ENCODE data around the gene ALPK3. TPM values are rescaled to one million over a fixed set of nuclear protein-coding genes. Genes with fewer than 3 reads are reported as not detected.

The ALPK3 gene
- total and polyA plus RNA-seq, 9 of the 15 experiments (the other 6 are each of a cell fraction or from before 2014, with no cell fraction given): 0.04 to 1.0 (median 0.07) TPM; not detected in 2

- no peaks in the 10 kb centered on the region; the same call in 2 of the 3 replicates for H3K36me3 ChIP-seq (ENCODE audit: control insufficient read depth, insufficient read depth, low read length)
- no peak overlapping the region for H3K4me2 ChIP-seq (ENCODE audit: insufficient read depth, low read length)
- intact Hi-C loops (cut with micrococcal nuclease) (no loop called here), in situ Hi-C loops (cut with MboI) (no loop called here)
- H4K20me1 ChIP-seq (replicated peaks; ENCODE audit: control insufficient read depth, insufficient read depth, low read length): no peaks in the 10 kb centered on the region
- no TSS peak for BruUV-seq (replicated peaks)
- ChIA-PET POLR2A (no interaction called here), CTCF (ENCODE audit: low intra/inter-chr PET ratio) (no interaction called here)
- no peak overlapping the region for H3K9ac ChIP-seq (ENCODE audit: insufficient read depth in 1 of 2, low read depth in 2 of 2, low read length in 2 of 2)
- ATAC-seq (no peak), FAIRE-seq (no peak), DNase-seq (ENCODE audit: extremely low read depth in 1 of 4, low spot score in 3 of 4) (no peak)
- TF ChIP-seq CREB3 (tag; conservative IDR thresholded peaks at IDR 0.05; ENCODE audit: low read depth): no peak
- no peak for TF ChIP-seq MYC (IDR thresholded peaks at IDR 0.05; ENCODE audit: low read depth, low read length)
- TF ChIP-seq MYC (CRISPR knock-in tag; IDR thresholded peaks at IDR 0.05; ENCODE audit: borderline replicate concordance, low read depth): no peak
- TF ChIP-seq RBM25 (IDR thresholded peaks at IDR 0.05; ENCODE audit: low read depth, low read length, severe bottlenecking): peak; percentile 49
- TF ChIP-seq ZFP36 (IDR thresholded peaks at IDR 0.05; ENCODE audit: low read depth, low read length, partially characterized antibody): peak; percentile 23
- no peak overlapping the region for H2AFZ ChIP-seq (ENCODE audit: low read depth, low read length)
- 27% methylated on average over 1 of the region's 1 CpG for WGBS (ENCODE audit: insufficient coverage, low coverage, missing lambda C conversion rate)
- H3K9me3 ChIP-seq (replicated peaks; ENCODE audit: control insufficient read depth, insufficient read depth, low read depth, low read length): no peaks in the 10 kb centered on the region
- H3K4me3 ChIP-seq: no peak overlapping the region
- H3K4me1 ChIP-seq (replicated peaks in 1 of 2; ENCODE audit: control insufficient read depth in 2 of 2, insufficient read depth in 2 of 2, low read length in 2 of 2): peaks cover 8 to 12% of the 10 kb centered on the region in 2 experiments
- no peaks in the 10 kb centered on the region for H3K9me1 ChIP-seq (ENCODE audit: control insufficient read depth, insufficient read depth, low read length)
- no peaks in the 10 kb centered on the region for H3K79me2 ChIP-seq (ENCODE audit: control insufficient read depth, insufficient read depth, low read length)
- H3K27ac ChIP-seq (ENCODE audit: extremely low read depth, low read depth, low read length): no peak overlapping the region
- H3K27me3 ChIP-seq (ENCODE audit: control insufficient read depth in 2 of 2, insufficient read depth in 2 of 2, low read length in 2 of 2): no peaks in the 10 kb centered on the region
Measured at GRCh38 chr15:84813931-84814330, 3.2 kb upstream of the ALPK3 start.

GRCh38 chr15:84814916-84815315 is 2.2 kb upstream of the ALPK3 start:
- no peak for FAIRE-seq
- Histone ChIP-seq H3K4me1 (replicated peaks in 1 of 2; ENCODE audit: control insufficient read depth in 2 of 2, insufficient read depth in 2 of 2, low read length in 2 of 2) (peaks cover 11 to 18% of the 10 kb centered on the region in 2 experiments), H3K79me2 (ENCODE audit: control insufficient read depth, insufficient read depth, low read length) (no peaks in the 10 kb centered on the region), H3K27me3 (ENCODE audit: control insufficient read depth in 2 of 2, insufficient read depth in 2 of 2, low read length in 2 of 2) (no peaks in the 10 kb centered on the region), H3K4me2 (ENCODE audit: insufficient read depth, low read length) (no peak overlapping the region), H2AFZ (ENCODE audit: low read depth, low read length) (no peak overlapping the region), H3K9me3 (replicated peaks; ENCODE audit: control insufficient read depth, insufficient read depth, low read depth, low read length) (no peaks in the 10 kb centered on the region), H3K36me3 (ENCODE audit: control insufficient read depth, insufficient read depth, low read length) (no peaks in the 10 kb centered on the region; the same call in 2 of the 3 replicates), H3K9ac (ENCODE audit: insufficient read depth in 1 of 2, low read depth in 2 of 2, low read length in 2 of 2) (no peak overlapping the region), H3K4me3 (no peak overlapping the region), H4K20me1 (replicated peaks; ENCODE audit: control insufficient read depth, insufficient read depth, low read length) (no peaks in the 10 kb centered on the region), H3K9me1 (ENCODE audit: control insufficient read depth, insufficient read depth, low read length) (no peaks in the 10 kb centered on the region), H3K27ac (ENCODE audit: extremely low read depth, low read depth, low read length) (no peak overlapping the region)
- in situ Hi-C loops (cut with MboI) (no loop called here), intact Hi-C loops (cut with micrococcal nuclease) (no loop called here)
- DNase-seq (ENCODE audit: extremely low read depth in 1 of 4, low spot score in 3 of 4): no peak
- ChIA-PET POLR2A (no interaction called here), CTCF (ENCODE audit: low intra/inter-chr PET ratio) (no interaction called here)
- BruUV-seq (replicated peaks): no TSS peak
- no peak for ATAC-seq
- WGBS (ENCODE audit: insufficient coverage, low coverage, missing lambda C conversion rate): 34% methylated on average over 10 of the region's 10 CpGs
- TF ChIP-seq ZNF133 (CRISPR knock-in tag; IDR thresholded peaks at IDR 0.05) (no peak), SP2 (IDR thresholded peaks at IDR 0.05; ENCODE audit: extremely low read depth, low read depth, low read length, poor library complexity, severe bottlenecking) (no peak), ETV1 (tag; conservative IDR thresholded peaks at IDR 0.05; ENCODE audit: low read depth) (no peak), KLF10 (CRISPR knock-in tag; IDR thresholded peaks at IDR 0.05) (no peak), SMARCA5 (IDR thresholded peaks at IDR 0.05) (no peak), PRPF4 (IDR thresholded peaks at IDR 0.05; ENCODE audit: insufficient read depth, low read depth, low read length, poor library complexity, severe bottlenecking) (no peak), PTBP1 (IDR thresholded peaks at IDR 0.05; ENCODE audit: low read depth, low read length) (no peak), TFAP4 (CRISPR knock-in tag; IDR thresholded peaks at IDR 0.05; ENCODE audit: borderline replicate concordance) (no peak), ZBTB2 (IDR thresholded peaks at IDR 0.05) (no peak)

Data from K562 (cell line).